Measurements from ENCODE around the gene ASB10. TPM values are rescaled to one million over a fixed set of nuclear protein-coding genes. Genes with fewer than 3 reads are reported as not detected.

Gene ASB10
- total RNA-seq, 4 donors from 2014 or later: not detected

DNA sequence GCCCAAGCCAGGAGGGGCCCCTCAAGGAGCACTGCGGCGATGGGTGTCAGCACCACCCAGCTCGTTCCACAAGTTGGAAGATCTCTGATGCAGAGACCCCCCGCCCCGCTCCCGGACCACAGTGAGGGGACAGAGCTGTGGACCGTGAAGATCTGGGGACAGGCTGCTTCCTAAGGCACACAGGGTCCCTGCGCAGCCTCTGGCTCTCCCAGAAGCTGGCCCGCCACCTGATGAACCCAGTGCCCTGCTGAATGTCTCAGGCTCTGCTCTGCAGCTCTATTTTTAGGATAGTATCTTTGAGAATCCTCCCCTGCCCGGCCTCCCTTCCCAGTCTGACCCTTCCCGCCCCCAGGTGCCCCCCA, 49.3 kb downstream of the ASB10 start:
- TF ChIP-seq CTCF (IDR thresholded peaks at IDR 0.05; ENCODE audit: low read depth): no peak

DNA sequence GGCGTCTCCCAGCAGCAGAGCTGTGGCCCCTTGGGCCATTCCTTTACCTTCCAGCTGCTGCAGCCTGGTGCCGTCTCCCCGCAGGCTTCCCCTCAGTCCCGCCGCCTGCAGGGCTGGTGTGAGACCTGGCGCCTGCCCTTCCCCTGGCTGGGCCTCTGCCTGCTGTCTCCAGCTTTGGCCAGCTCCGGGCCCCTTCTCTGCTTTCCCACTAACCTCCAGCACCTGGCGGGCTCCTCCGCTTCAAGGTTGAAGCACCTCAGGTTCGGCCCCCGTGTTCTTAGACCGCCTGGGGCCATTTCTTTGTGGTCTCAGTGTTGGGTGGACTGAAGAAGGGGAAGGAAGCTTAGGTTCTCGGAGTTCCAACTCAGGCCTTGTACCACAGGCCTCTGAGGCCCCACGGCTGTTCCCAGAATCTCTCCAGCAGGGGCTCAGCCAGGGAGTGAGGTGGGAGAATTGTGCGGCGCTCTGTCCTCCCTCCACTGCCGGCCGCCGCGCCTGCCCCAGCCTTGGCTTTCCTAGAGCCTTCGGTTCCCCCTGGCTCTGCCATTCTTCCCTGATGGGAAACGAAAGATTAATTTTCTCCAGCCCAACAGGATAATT, 49.9 kb downstream of the ASB10 start:
- no peak for TF ChIP-seq CTCF (IDR thresholded peaks at IDR 0.05; ENCODE audit: low read depth)

GRCh38 chr7:151135866-151136843, 50.9 kb downstream of the ASB10 start:
- no peak for TF ChIP-seq CTCF (IDR thresholded peaks at IDR 0.05; ENCODE audit: low read depth)

DNA sequence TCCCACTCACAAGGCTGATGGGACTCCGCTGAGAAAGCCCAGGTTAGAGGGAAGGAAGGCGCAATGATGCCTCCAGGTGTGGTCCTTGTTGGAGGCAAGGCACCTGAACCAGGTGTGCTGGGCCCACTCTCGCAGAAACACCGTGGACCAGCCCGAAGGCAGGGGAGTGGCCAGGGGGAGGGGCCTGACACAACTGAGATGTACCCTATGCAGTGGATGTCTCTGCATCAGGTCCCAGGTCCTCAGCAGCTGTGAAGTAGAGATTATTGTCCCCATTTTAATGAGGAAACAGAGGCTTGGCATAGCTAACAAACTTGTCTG, 51.6 kb downstream of the ASB10 start:
- no peak for TF ChIP-seq CTCF (IDR thresholded peaks at IDR 0.05; ENCODE audit: low read depth)

GRCh38 chr7:151134743-151135524, 52.1 kb downstream of the ASB10 start:
- no peak for TF ChIP-seq CTCF (IDR thresholded peaks at IDR 0.05; ENCODE audit: low read depth)

GRCh38 chr7:151133986-151134742, 52.9 kb downstream of the ASB10 start:
- TF ChIP-seq CTCF (IDR thresholded peaks at IDR 0.05; ENCODE audit: low read depth): no peak

Data from subcutaneous adipose tissue (tissue), 4 donors.